EL (cell line): ENCODE results near the gene MECP2.
"Not testable (repeated sequence)": the region's sequence is repeated elsewhere in the genome, so short reads cannot be mapped to it uniquely, and the experiment has no call there.

Experiments used
- DNase-seq: peaks from one replicate; pipeline ENCODE4 v3.0.0-alpha.2; 2016

The MECP2 gene

GRCh38 chrX:154014429-154015380 is 82.8 kb downstream of the MECP2 start:
- DNase-seq: no peak

GRCh38 chrX:154013614-154014360 is 83.7 kb downstream of the MECP2 start:
- peak; percentile 30 for DNase-seq

- DNase-seq: no peak
Observed at GRCh38 chrX:154013001-154013421, 84.5 kb downstream of the MECP2 start.

GRCh38 chrX:154012336-154012991 is 85.1 kb downstream of the MECP2 start:
- DNase-seq: no peak

- DNase-seq: no peak
Observed at GRCh38 chrX:154011376-154012335, 85.9 kb downstream of the MECP2 start.

- DNase-seq: no peak
Observed at GRCh38 chrX:154010330-154011087, 87.0 kb downstream of the MECP2 start.

GRCh38 chrX:154008521-154008920 is 89.0 kb downstream of the MECP2 start:
- no peak for DNase-seq

- no peak for DNase-seq
Observed at GRCh38 chrX:154006947-154007346, 90.6 kb downstream of the MECP2 start.

- no peak for DNase-seq
Observed at GRCh38 chrX:154004315-154004714, 93.2 kb downstream of the MECP2 start.

- DNase-seq: peak; percentile 47
Observed at GRCh38 chrX:154002215-154002719, 95.2 kb downstream of the MECP2 start.

GRCh38 chrX:154000051-154000450 is 97.5 kb downstream of the MECP2 start:
- no peak for DNase-seq

GRCh38 chrX:153999359-154000037 is 98.0 kb downstream of the MECP2 start:
- no peak for DNase-seq

GRCh38 chrX:153995504-153995903 is 102.0 kb downstream of the MECP2 start:
- no peak for DNase-seq

GRCh38 chrX:153994398-153994797 is 103.1 kb downstream of the MECP2 start:
- DNase-seq: not testable (repeated sequence)

GRCh38 chrX:153993978-153994377 is 103.5 kb downstream of the MECP2 start:
- DNase-seq: no peak

- DNase-seq: no peak
Observed at GRCh38 chrX:153993079-153993478, 104.4 kb downstream of the MECP2 start.

GRCh38 chrX:153992180-153992579 is 105.3 kb downstream of the MECP2 start:
- DNase-seq: no peak

GRCh38 chrX:153991013-153991580 is 106.4 kb downstream of the MECP2 start:
- no peak for DNase-seq

GRCh38 chrX:153989973-153990655 is 107.4 kb downstream of the MECP2 start:
- no peak for DNase-seq

- DNase-seq: no peak
Observed at GRCh38 chrX:153988493-153988892, 109.0 kb downstream of the MECP2 start.
